Fibroblast of skin of left biceps (primary cell): Measurements from ENCODE around the gene TMC2.
A peak's percentile ranks its signal among the peaks of the same experiment; 100 is the strongest.

Experiments used
- DNase-seq, 2 experiments: peaks; one replicate each; pipeline ENCODE4 v3.0.0-alpha.2; 2013; ENCODE audit warnings: low read depth in 2 of 2

Gene TMC2

GRCh38 chr20:2578475-2579192, 42.3 kb downstream of the TMC2 start:
- no peak for DNase-seq

- peak; percentile 35 to 40 for DNase-seq
These were observed 49.4 kb downstream of the TMC2 start for GRCh38 chr20:2585811-2586210.

- DNase-seq = no peak
These were observed 57.4 kb downstream of the TMC2 start for GRCh38 chr20:2593756-2594155.

- no peak for DNase-seq
These were observed 58.7 kb downstream of the TMC2 start for GRCh38 chr20:2595076-2595475.

- DNase-seq = peak; percentile 4 to 12
These were observed 60.4 kb downstream of the TMC2 start for GRCh38 chr20:2596673-2597279.

- DNase-seq = no peak
These were observed 63.1 kb downstream of the TMC2 start for GRCh38 chr20:2599288-2600006.

GRCh38 chr20:2602046-2602735, 65.8 kb downstream of the TMC2 start:
- DNase-seq = no peak

GRCh38 chr20:2602746-2603145, 66.4 kb downstream of the TMC2 start:
- DNase-seq = no peak

- DNase-seq = no peak
These were observed 67.6 kb downstream of the TMC2 start for GRCh38 chr20:2603816-2604505.

GRCh38 chr20:2604506-2604835, 68.1 kb downstream of the TMC2 start:
- DNase-seq = no peak

- DNase-seq = no peak
These were observed 70.2 kb downstream of the TMC2 start for GRCh38 chr20:2606507-2607006.

- DNase-seq = no peak
These were observed 74.0 kb downstream of the TMC2 start for GRCh38 chr20:2610326-2610725.

- DNase-seq = no peak
These were observed 74.8 kb downstream of the TMC2 start for GRCh38 chr20:2610941-2611720.

- DNase-seq = no peak
These were observed 75.7 kb downstream of the TMC2 start for GRCh38 chr20:2612073-2612472.

- DNase-seq = no peak
These were observed 80.3 kb downstream of the TMC2 start for GRCh38 chr20:2616634-2617033.

GRCh38 chr20:2617099-2617714, 80.8 kb downstream of the TMC2 start:
- DNase-seq = no peak

GRCh38 chr20:2618815-2619214, 82.4 kb downstream of the TMC2 start:
- DNase-seq = no peak

- no peak for DNase-seq
These were observed 83.0 kb downstream of the TMC2 start for GRCh38 chr20:2619337-2619736.

- DNase-seq = no peak
These were observed 83.7 kb downstream of the TMC2 start for GRCh38 chr20:2619961-2620595.

GRCh38 chr20:2624190-2624589, 87.8 kb downstream of the TMC2 start:
- DNase-seq = no peak
